ENCODE results near the gene TOP2A.

DNA sequence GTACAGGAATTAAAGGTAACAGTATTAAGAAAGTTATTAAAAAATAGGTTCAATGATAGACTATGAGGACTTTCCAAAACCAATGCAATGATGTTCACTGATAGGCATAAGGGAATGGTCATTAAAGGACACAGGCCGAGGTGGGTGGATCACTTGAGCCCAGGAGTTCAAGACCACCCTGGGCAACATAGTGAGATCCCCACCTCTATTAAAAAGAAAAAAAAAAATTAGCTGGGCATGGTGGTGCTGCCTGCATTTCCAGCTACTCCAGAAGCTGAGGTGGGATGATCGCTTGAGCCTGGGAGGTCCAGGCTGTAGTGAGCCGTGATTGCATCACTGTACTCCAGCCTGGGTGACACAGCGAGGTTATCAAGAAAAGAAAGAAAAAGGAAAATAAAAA, 5.9 kb downstream of the TOP2A start:
- TF ChIP-seq, protein P1, sequence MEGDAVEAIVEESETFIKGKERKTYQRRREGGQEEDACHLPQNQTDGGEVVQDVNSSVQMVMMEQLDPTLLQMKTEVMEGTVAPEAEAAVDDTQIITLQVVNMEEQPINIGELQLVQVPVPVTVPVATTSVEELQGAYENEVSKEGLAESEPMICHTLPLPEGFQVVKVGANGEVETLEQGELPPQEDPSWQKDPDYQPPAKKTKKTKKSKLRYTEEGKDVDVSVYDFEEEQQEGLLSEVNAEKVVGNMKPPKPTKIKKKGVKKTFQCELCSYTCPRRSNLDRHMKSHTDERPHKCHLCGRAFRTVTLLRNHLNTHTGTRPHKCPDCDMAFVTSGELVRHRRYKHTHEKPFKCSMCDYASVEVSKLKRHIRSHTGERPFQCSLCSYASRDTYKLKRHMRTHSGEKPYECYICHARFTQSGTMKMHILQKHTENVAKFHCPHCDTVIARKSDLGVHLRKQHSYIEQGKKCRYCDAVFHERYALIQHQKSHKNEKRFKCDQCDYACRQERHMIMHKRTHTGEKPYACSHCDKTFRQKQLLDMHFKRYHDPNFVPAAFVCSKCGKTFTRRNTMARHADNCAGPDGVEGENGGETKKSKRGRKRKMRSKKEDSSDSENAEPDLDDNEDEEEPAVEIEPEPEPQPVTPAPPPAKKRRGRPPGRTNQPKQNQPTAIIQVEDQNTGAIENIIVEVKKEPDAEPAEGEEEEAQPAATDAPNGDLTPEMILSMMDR (conservative IDR thresholded peaks at IDR 0.05): no peak
- TF ChIP-seq ZFX (IDR thresholded peaks at IDR 0.05): no peak

Measured in C4-2B (cell line).